Sigmoid colon (tissue), 7 donors: ENCODE results near the gene ACER2. TPM values are rescaled to one million over a fixed set of nuclear protein-coding genes. Genes with fewer than 3 reads are reported as not detected.

ENCODE experiments used
- DNase-seq: peaks from one replicate; pipeline ENCODE4 v3.0.0-alpha.2; 2019
- H3K27ac ChIP-seq, 4 donors: fragments of 200-600 bp; sonication (generic); one replicate each; pipeline ENCODE4 v1.5.1; 2016 to 2019; ENCODE audit warnings: mild to moderate bottlenecking in 1 of 4
- H3K27me3 ChIP-seq, 3 donors: fragments of 200-600 bp; sonication (generic); one replicate each; pipeline ENCODE4 v1.5.1; 2019; ENCODE audit warnings: mild to moderate bottlenecking in 1 of 3
- H3K36me3 ChIP-seq, 4 donors: fragments of 200-600 bp; sonication (generic); one replicate each; pipeline ENCODE4 v1.5.1; 2016 to 2019
- H3K4me1 ChIP-seq, 4 donors: fragments of 200-600 bp; sonication (generic); one replicate each; pipeline ENCODE4 v1.5.1; 2017 to 2019
- H3K4me3 ChIP-seq, 4 donors: fragments of 200-600 bp; sonication (generic); one replicate each; pipeline ENCODE4 v1.5.1; 2017 to 2019; ENCODE audit warnings: mild to moderate bottlenecking in 2 of 4, moderate library complexity in 1 of 4
- H3K9me3 ChIP-seq, 4 donors: fragments of 200-600 bp in 3 of 4; sonication (generic) in 3 of 4; one replicate each; pipeline versions ENCODE4 v1.5.1 to v1.6.1; 2013 to 2019
- CTCF ChIP-seq, 4 experiments: fragments of 450-650 bp in 3 of 4; fragments of 200-600 bp in 1 of 4; IDR thresholded peaks; one replicate each; pipeline ENCODE4 v1.5.1; 2016 to 2019; ENCODE audit warnings: antibody characterized with exemption in 4 of 4, mild to moderate bottlenecking in 3 of 4, moderate library complexity in 2 of 4
- EP300 ChIP-seq, 4 donors: sonication (generic); formaldehyde crosslinking; IDR thresholded peaks; one replicate each; pipeline ENCODE4 v1.6.1; 2017; ENCODE audit warnings: antibody characterized with exemption in 4 of 4
- POLR2A ChIP-seq, 2 donors: fragments of 450-650 bp; IDR thresholded peaks; one replicate each; pipeline ENCODE4 v1.6.1; 2016; ENCODE audit warnings: antibody characterized with exemption in 2 of 2, mild to moderate bottlenecking in 2 of 2, moderate library complexity in 2 of 2
- POLR2AphosphoS5 ChIP-seq, 4 donors: sonication (generic); formaldehyde crosslinking; IDR thresholded peaks; one replicate each; pipeline ENCODE4 v1.6.1; 2017; ENCODE audit warnings: antibody characterized with exemption in 4 of 4
- WGBS, 2 donors: extraction: QIAGEN DNeasy Blood & Tissue Kit; methylation state at CpG; one replicate each; pipeline ENCODE4 v1.1.7; 2013; 5-methylcytosine and 5-hydroxymethylcytosine counted together
- intact Hi-C: fragments of 100-400 bp; cut with DNase I; formaldehyde crosslinking; loops from one replicate; pipeline ENCODE4 v1.15.1; 2023
- polyA plus RNA-seq, 3 donors: library from polyadenylated mRNA; stranded (reverse); fragments of 200-250 nt; gene quantifications; one replicate each; pipeline ENCODE4 v1.2.3, GENCODE V29; 2013
- total RNA-seq, 4 donors: library from RNA; depleted of rRNA; stranded (reverse); fragments of >200 nt; gene quantifications; one replicate each; pipeline ENCODE4 v1.1.0, GENCODE V29; 2016
- donor health status: healthy with polysubstance abuse.
- donor health status: Bipolar disorder and iron deficiency.
- donor health status: healthy.

The ACER2 gene
- total and polyA plus RNA-seq, 7 donors, result 1.2 to 4.3 (median 3.1) TPM

GRCh38 chr9:19495186-19496028, 86.6 kb downstream of the ACER2 start:
- Histone ChIP-seq H3K9me3 (peaks cover 0 to under 1% (median 0%) of the 10 kb centered on the region in 4 donors), H3K27ac (no peak overlapping the region), H3K4me3 (no peak overlapping the region), H3K27me3 (no peaks in the 10 kb centered on the region), H3K36me3 (no peaks in the 10 kb centered on the region), H3K4me1 (peaks cover 0 to 6% (median 4%) of the 10 kb centered on the region in 4 donors)
- TF ChIP-seq CTCF (IDR thresholded peaks at IDR 0.05), result no peak
- no peak for TF ChIP-seq POLR2AphosphoS5 (IDR thresholded peaks at IDR 0.05)
- no peak for TF ChIP-seq POLR2A (IDR thresholded peaks at IDR 0.05)
- TF ChIP-seq EP300 (IDR thresholded peaks at IDR 0.05), result no peak
- intact Hi-C loops, result no loop called here
- no peak for DNase-seq
- WGBS, 2 donors, result 76 to 83% methylated on average over 9 of the region's 9 CpGs

GRCh38 chr9:19496321-19497050, 87.7 kb downstream of the ACER2 start:
- Histone ChIP-seq H3K27me3 (no peaks in the 10 kb centered on the region), H3K36me3 (no peaks in the 10 kb centered on the region), H3K27ac (no peak overlapping the region), H3K4me1 (peaks cover 0 to 6% (median 4%) of the 10 kb centered on the region in 4 donors), H3K4me3 (no peak overlapping the region), H3K9me3 (peaks cover 0 to 2% (median 0%) of the 10 kb centered on the region in 4 donors)
- no peak for DNase-seq
- WGBS, 2 donors, result 45 to 67% methylated on average over 5 of the region's 5 CpGs
- intact Hi-C loops, result no loop called here
- TF ChIP-seq POLR2AphosphoS5 (IDR thresholded peaks at IDR 0.05) (no peak), POLR2A (IDR thresholded peaks at IDR 0.05) (no peak), CTCF (IDR thresholded peaks at IDR 0.05) (no peak), EP300 (IDR thresholded peaks at IDR 0.05) (no peak)

- peaks cover 0 to 2% (median 0%) of the 10 kb centered on the region in 4 donors for H3K9me3 ChIP-seq
- H3K36me3 ChIP-seq, result no peaks in the 10 kb centered on the region
- peaks cover 0 to 6% (median 4%) of the 10 kb centered on the region in 4 donors for H3K4me1 ChIP-seq
- TF ChIP-seq POLR2AphosphoS5 (IDR thresholded peaks at IDR 0.05) (no peak), CTCF (IDR thresholded peaks at IDR 0.05) (no peak)
- WGBS, 2 donors, result 94 to 96% methylated on average over 1 of the region's 1 CpG
- H3K27ac ChIP-seq, result no peak overlapping the region
- H3K27me3 ChIP-seq, result no peaks in the 10 kb centered on the region
- intact Hi-C loops, result no loop called here
- no peak for DNase-seq
- no peak overlapping the region for H3K4me3 ChIP-seq
Observed at GRCh38 chr9:19497276-19497675, 88.5 kb downstream of the ACER2 start.

GRCh38 chr9:19498015-19498414, 89.2 kb downstream of the ACER2 start:
- Histone ChIP-seq H3K4me3 (no peak overlapping the region), H3K27ac (no peak overlapping the region), H3K36me3 (no peaks in the 10 kb centered on the region), H3K9me3 (peaks cover 0 to 2% (median 0%) of the 10 kb centered on the region in 4 donors), H3K27me3 (no peaks in the 10 kb centered on the region), H3K4me1 (peaks cover 0 to 4% (median 4%) of the 10 kb centered on the region in 4 donors)
- TF ChIP-seq POLR2AphosphoS5 (IDR thresholded peaks at IDR 0.05) (peak in 1 of 4 donors; percentile 26), POLR2A (IDR thresholded peaks at IDR 0.05) (no peak), CTCF (IDR thresholded peaks at IDR 0.05) (no peak), EP300 (IDR thresholded peaks at IDR 0.05) (no peak)
- intact Hi-C loops, result no loop called here
- DNase-seq, result no peak

Other genes with a start within 250 kb of the ACER2 start
- 100 to 1,000 TPM in 3 of 4 donors, 10 to 100 TPM in 1; 75.6 to 109 (median 101) TPM for gene DENND4C, start 178.3 kb upstream of the ACER2 start, total RNA-seq
- 10 to 100 TPM; 11.3 to 15.5 (median 14.4) TPM for gene DENND4C, start 178.3 kb upstream of the ACER2 start, polyA plus RNA-seq
- gene RPS6, start 28.8 kb upstream of the ACER2 start, total RNA-seq, result 1,000 to 10,000 TPM; 1,146 to 1,927 (median 1,689) TPM
- gene RPS6, start 28.8 kb upstream of the ACER2 start, polyA plus RNA-seq, result 1,000 to 10,000 TPM; 3,030 to 4,732 (median 3,156) TPM